ENCODE results near the gene ADH1C.
"Not testable (repeated sequence)": the region's sequence is repeated elsewhere in the genome, so short reads cannot be mapped to it uniquely, and the experiment has no call there.

The ADH1C gene

GRCh38 chr4:99357948-99358347 is 5.4 kb upstream of the ADH1C start:
- Histone ChIP-seq H3K9ac (ENCODE audit: low read depth, low read length) (no peak overlapping the region), H3K36me3 (ENCODE audit: control insufficient read depth, insufficient read depth, low read length) (no peaks in the 10 kb centered on the region), H3K27ac (ENCODE audit: low read depth, low read length) (no peak overlapping the region)

DNA sequence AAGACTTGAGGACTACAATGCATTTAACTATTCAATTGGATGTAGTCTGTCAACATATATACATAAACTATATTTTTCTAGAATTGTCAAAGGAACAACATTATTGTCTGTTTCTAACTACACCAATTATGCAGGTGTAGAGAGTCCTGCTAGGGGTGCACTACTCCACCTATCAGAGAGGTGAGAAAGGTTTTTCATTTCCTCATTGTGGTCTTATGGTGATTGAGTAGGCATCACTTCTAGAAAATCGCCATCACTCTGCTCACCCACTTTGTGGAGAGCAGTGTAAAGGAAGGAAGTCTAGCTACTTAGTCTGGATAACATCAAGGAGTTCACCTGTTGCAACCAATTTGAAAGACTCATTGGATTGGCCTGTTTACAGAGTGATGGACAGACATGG is 4.4 kb upstream of the ADH1C start:
- peaks cover 9% of the 10 kb centered on the region for H3K9me3 ChIP-seq (ENCODE audit: control insufficient read depth, insufficient read depth, low read length)
- H3K36me3 ChIP-seq (ENCODE audit: control insufficient read depth, insufficient read depth, low read length), result no peaks in the 10 kb centered on the region
- no peaks in the 10 kb centered on the region for H3K4me1 ChIP-seq (ENCODE audit: control insufficient read depth, insufficient read depth, low read length)
- H3K9ac ChIP-seq (ENCODE audit: low read depth, low read length), result no peak overlapping the region
- no peak overlapping the region for H3K27ac ChIP-seq (ENCODE audit: low read depth, low read length)
- H3K4me3 ChIP-seq (ENCODE audit: low read depth, low read length), result no peak overlapping the region
- no peaks in the 10 kb centered on the region for H3K27me3 ChIP-seq (ENCODE audit: control insufficient read depth, insufficient read depth, low read length)

More at GRCh38 chr4:99357948-99358347, 5.4 kb upstream of the ADH1C start:
- Histone ChIP-seq H3K9me3 (ENCODE audit: control insufficient read depth, insufficient read depth, low read length) (peaks cover 9% of the 10 kb centered on the region), H3K4me1 (ENCODE audit: control insufficient read depth, insufficient read depth, low read length) (no peaks in the 10 kb centered on the region), H3K27me3 (ENCODE audit: control insufficient read depth, insufficient read depth, low read length) (no peaks in the 10 kb centered on the region), H3K4me3 (ENCODE audit: low read depth, low read length) (no peak overlapping the region)

GRCh38 chr4:99356149-99356548 is 3.6 kb upstream of the ADH1C start:
- H3K4me1 ChIP-seq (ENCODE audit: control insufficient read depth, insufficient read depth, low read length); H3K4me3 ChIP-seq (ENCODE audit: low read depth, low read length); H3K9me3 ChIP-seq (ENCODE audit: control insufficient read depth, insufficient read depth, low read length); H3K9ac ChIP-seq (ENCODE audit: low read depth, low read length); H3K36me3 ChIP-seq (ENCODE audit: control insufficient read depth, insufficient read depth, low read length); H3K27ac ChIP-seq (ENCODE audit: low read depth, low read length); H3K27me3 ChIP-seq (ENCODE audit: control insufficient read depth, insufficient read depth, low read length): not testable (repeated sequence)

DNA sequence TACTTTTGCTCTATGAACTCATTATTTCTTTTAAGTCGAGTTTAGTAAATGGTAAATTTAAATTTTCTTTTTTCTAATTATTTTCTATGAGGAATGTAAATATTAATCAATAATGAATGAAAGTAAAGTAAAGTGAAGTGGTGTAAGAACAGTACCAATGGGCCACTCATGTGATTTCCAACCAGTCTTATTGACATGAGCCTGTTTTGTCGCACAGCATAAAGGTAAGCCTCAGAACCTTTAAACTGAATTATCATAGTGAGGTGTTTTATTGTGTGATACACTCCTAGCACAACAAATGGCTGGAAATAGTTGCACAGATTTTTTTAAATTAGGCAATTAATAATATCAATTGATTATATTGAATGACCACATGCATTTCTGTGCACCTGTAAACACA is 1.1 kb downstream of the ADH1C start:
- no peaks in the 10 kb centered on the region for H3K9me3 ChIP-seq (ENCODE audit: control insufficient read depth, insufficient read depth, low read length)
- no peaks in the 10 kb centered on the region for H3K36me3 ChIP-seq (ENCODE audit: control insufficient read depth, insufficient read depth, low read length)
- H3K4me1 ChIP-seq (ENCODE audit: control insufficient read depth, insufficient read depth, low read length), result no peaks in the 10 kb centered on the region
- no peak overlapping the region for H3K9ac ChIP-seq (ENCODE audit: low read depth, low read length)
- no peak overlapping the region for H3K27ac ChIP-seq (ENCODE audit: low read depth, low read length)
- no peak overlapping the region for H3K4me3 ChIP-seq (ENCODE audit: low read depth, low read length)
- no peaks in the 10 kb centered on the region for H3K27me3 ChIP-seq (ENCODE audit: control insufficient read depth, insufficient read depth, low read length)

GRCh38 chr4:99349338-99349737 is 3.2 kb downstream of the ADH1C start:
- no peaks in the 10 kb centered on the region for H3K27me3 ChIP-seq (ENCODE audit: control insufficient read depth, insufficient read depth, low read length)
- H3K9me3 ChIP-seq (ENCODE audit: control insufficient read depth, insufficient read depth, low read length), result no peaks in the 10 kb centered on the region
- no peaks in the 10 kb centered on the region for H3K36me3 ChIP-seq (ENCODE audit: control insufficient read depth, insufficient read depth, low read length)
- H3K4me3 ChIP-seq (ENCODE audit: low read depth, low read length), result no peak overlapping the region
- no peak overlapping the region for H3K27ac ChIP-seq (ENCODE audit: low read depth, low read length)
- no peaks in the 10 kb centered on the region for H3K4me1 ChIP-seq (ENCODE audit: control insufficient read depth, insufficient read depth, low read length)
- no peak overlapping the region for H3K9ac ChIP-seq (ENCODE audit: low read depth, low read length)

DNA sequence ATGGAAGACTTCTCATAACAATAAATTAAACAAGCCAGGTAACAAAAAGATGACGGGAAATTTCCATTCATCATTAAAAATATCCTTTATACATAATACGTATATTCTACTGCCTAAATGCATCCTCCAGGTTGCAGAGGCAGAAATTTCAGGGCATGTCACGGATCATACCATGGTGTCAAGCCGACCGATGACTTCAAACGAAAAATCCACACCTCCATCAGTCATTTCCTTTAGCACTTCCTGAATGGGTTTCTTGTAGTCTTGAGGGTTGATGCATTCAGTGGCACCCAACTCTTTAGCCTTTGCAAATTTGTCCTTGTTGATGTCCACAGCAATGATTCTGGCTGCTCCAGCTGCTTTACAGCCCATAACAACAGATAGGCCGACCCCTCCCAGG is 9.9 kb downstream of the ADH1C start:
- H3K9ac ChIP-seq (ENCODE audit: low read depth, low read length); H3K27me3 ChIP-seq (ENCODE audit: control insufficient read depth, insufficient read depth, low read length); H3K36me3 ChIP-seq (ENCODE audit: control insufficient read depth, insufficient read depth, low read length); H3K27ac ChIP-seq (ENCODE audit: low read depth, low read length); H3K4me1 ChIP-seq (ENCODE audit: control insufficient read depth, insufficient read depth, low read length); H3K4me3 ChIP-seq (ENCODE audit: low read depth, low read length); H3K9me3 ChIP-seq (ENCODE audit: control insufficient read depth, insufficient read depth, low read length): not testable (repeated sequence)

GRCh38 chr4:99341426-99341825 is 11.1 kb downstream of the ADH1C start:
- Histone ChIP-seq H3K4me1 (ENCODE audit: control insufficient read depth, insufficient read depth, low read length) (no peaks in the 10 kb centered on the region), H3K4me3 (ENCODE audit: low read depth, low read length) (no peak overlapping the region), H3K9me3 (ENCODE audit: control insufficient read depth, insufficient read depth, low read length) (no peaks in the 10 kb centered on the region), H3K27me3 (ENCODE audit: control insufficient read depth, insufficient read depth, low read length) (no peaks in the 10 kb centered on the region), H3K27ac (ENCODE audit: low read depth, low read length) (no peak overlapping the region), H3K36me3 (ENCODE audit: control insufficient read depth, insufficient read depth, low read length) (no peaks in the 10 kb centered on the region), H3K9ac (ENCODE audit: low read depth, low read length) (no peak overlapping the region)

- no peaks in the 10 kb centered on the region for H3K9me3 ChIP-seq (ENCODE audit: control insufficient read depth, insufficient read depth, low read length)
- no peaks in the 10 kb centered on the region for H3K36me3 ChIP-seq (ENCODE audit: control insufficient read depth, insufficient read depth, low read length)
Observed at GRCh38 chr4:99339172-99339571, 13.4 kb downstream of the ADH1C start.

GRCh38 chr4:99336553-99336952 is 16.0 kb downstream of the ADH1C start:
- H3K27ac ChIP-seq (ENCODE audit: low read depth, low read length), result no peak overlapping the region
- no peaks in the 10 kb centered on the region for H3K36me3 ChIP-seq (ENCODE audit: control insufficient read depth, insufficient read depth, low read length)
- H3K9me3 ChIP-seq (ENCODE audit: control insufficient read depth, insufficient read depth, low read length), result no peaks in the 10 kb centered on the region
- no peaks in the 10 kb centered on the region for H3K4me1 ChIP-seq (ENCODE audit: control insufficient read depth, insufficient read depth, low read length)
- H3K27me3 ChIP-seq (ENCODE audit: control insufficient read depth, insufficient read depth, low read length), result no peaks in the 10 kb centered on the region
- H3K9ac ChIP-seq (ENCODE audit: low read depth, low read length), result no peak overlapping the region
- H3K4me3 ChIP-seq (ENCODE audit: low read depth, low read length), result no peak overlapping the region

More at GRCh38 chr4:99339172-99339571, 13.4 kb downstream of the ADH1C start:
- H3K9ac ChIP-seq (ENCODE audit: low read depth, low read length), result no peak overlapping the region
- no peak overlapping the region for H3K27ac ChIP-seq (ENCODE audit: low read depth, low read length)
- H3K27me3 ChIP-seq (ENCODE audit: control insufficient read depth, insufficient read depth, low read length), result no peaks in the 10 kb centered on the region
- H3K4me3 ChIP-seq (ENCODE audit: low read depth, low read length), result no peak overlapping the region
- H3K4me1 ChIP-seq (ENCODE audit: control insufficient read depth, insufficient read depth, low read length), result no peaks in the 10 kb centered on the region

DNA sequence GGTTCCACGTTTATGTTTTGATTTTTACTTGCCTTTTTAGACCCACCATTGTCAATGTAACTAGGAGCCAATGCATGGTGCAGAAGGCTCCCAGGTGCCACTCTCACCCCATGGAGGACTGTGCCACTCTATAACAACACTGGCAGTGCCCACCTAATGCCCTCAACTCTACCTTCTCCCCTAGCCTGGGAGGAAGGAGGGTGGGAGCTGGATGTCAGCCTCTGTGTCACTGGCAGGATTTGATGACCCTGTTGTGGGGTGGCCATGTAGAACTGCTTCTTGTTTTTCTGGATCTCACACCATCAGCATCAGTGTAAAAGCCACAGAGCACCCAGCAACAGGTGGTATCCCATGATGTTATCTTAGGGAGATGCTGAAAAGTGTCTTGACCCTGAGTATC is 17.7 kb downstream of the ADH1C start:
- Histone ChIP-seq H3K4me1 (ENCODE audit: control insufficient read depth, insufficient read depth, low read length) (no peaks in the 10 kb centered on the region), H3K27me3 (ENCODE audit: control insufficient read depth, insufficient read depth, low read length) (no peaks in the 10 kb centered on the region), H3K9ac (ENCODE audit: low read depth, low read length) (no peak overlapping the region), H3K4me3 (ENCODE audit: low read depth, low read length) (no peak overlapping the region), H3K36me3 (ENCODE audit: control insufficient read depth, insufficient read depth, low read length) (no peaks in the 10 kb centered on the region), H3K9me3 (ENCODE audit: control insufficient read depth, insufficient read depth, low read length) (no peaks in the 10 kb centered on the region), H3K27ac (ENCODE audit: low read depth, low read length) (no peak overlapping the region)

- H3K27me3 ChIP-seq (ENCODE audit: control insufficient read depth, insufficient read depth, low read length), result no peaks in the 10 kb centered on the region
- H3K27ac ChIP-seq (ENCODE audit: low read depth, low read length), result no peak overlapping the region
- H3K4me1 ChIP-seq (ENCODE audit: control insufficient read depth, insufficient read depth, low read length), result no peaks in the 10 kb centered on the region
- H3K4me3 ChIP-seq (ENCODE audit: low read depth, low read length), result no peak overlapping the region
- no peaks in the 10 kb centered on the region for H3K36me3 ChIP-seq (ENCODE audit: control insufficient read depth, insufficient read depth, low read length)
- peaks cover 6% of the 10 kb centered on the region; the same call in 1 of the 2 replicates for H3K9me3 ChIP-seq (ENCODE audit: control insufficient read depth, insufficient read depth, low read length)
- no peak overlapping the region for H3K9ac ChIP-seq (ENCODE audit: low read depth, low read length)
Observed at GRCh38 chr4:99330648-99331047, 21.9 kb downstream of the ADH1C start.

DNA sequence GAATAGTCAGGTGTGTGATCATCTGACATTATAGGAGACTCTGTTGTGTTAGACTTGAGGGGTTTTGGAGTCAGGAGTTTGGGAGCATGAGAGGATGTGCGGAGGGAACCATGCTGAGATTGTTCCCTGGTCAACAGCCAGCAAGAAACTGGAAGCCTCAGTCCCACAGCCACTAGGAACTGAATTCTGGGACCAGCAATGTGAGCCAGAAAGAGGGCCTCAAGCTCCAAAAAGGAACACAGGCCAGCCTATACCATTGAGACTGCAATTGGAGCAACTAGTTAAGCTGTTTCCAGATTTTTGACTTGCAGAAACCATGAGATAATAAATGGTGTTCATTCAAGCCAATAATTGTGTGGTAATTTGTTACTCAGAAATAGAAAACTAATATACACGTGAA is 22.7 kb downstream of the ADH1C start:
- Histone ChIP-seq H3K36me3 (ENCODE audit: control insufficient read depth, insufficient read depth, low read length) (no peaks in the 10 kb centered on the region), H3K9me3 (ENCODE audit: control insufficient read depth, insufficient read depth, low read length) (peaks cover 6% of the 10 kb centered on the region; the same call in 1 of the 2 replicates)

More for the DNA sequence above, 22.7 kb downstream of the ADH1C start:
- Histone ChIP-seq H3K4me1 (ENCODE audit: control insufficient read depth, insufficient read depth, low read length) (no peaks in the 10 kb centered on the region), H3K9ac (ENCODE audit: low read depth, low read length) (no peak overlapping the region), H3K27ac (ENCODE audit: low read depth, low read length) (no peak overlapping the region), H3K27me3 (ENCODE audit: control insufficient read depth, insufficient read depth, low read length) (no peaks in the 10 kb centered on the region), H3K4me3 (ENCODE audit: low read depth, low read length) (no peak overlapping the region)
